Rectal smooth muscle tissue (tissue), 1 donor: ENCODE results near the gene TEX55.
"Not testable (repeated sequence)": the region's sequence is repeated elsewhere in the genome, so short reads cannot be mapped to it uniquely, and the experiment has no call there.

Experiments
- H3K27ac ChIP-seq: one replicate; pipeline ENCODE4 v1.7.0; 2013; ENCODE audit warnings: low read depth, low read length, inconsistent platforms
- H3K27me3 ChIP-seq: one replicate; pipeline ENCODE4 v1.7.0; 2013; ENCODE audit warnings: low read length; ENCODE audit not compliant: control insufficient read depth, insufficient read depth
- H3K36me3 ChIP-seq: one replicate; pipeline ENCODE4 v1.7.0; 2013; ENCODE audit warnings: low read length; ENCODE audit not compliant: control insufficient read depth, insufficient read depth
- H3K4me1 ChIP-seq: one replicate; pipeline ENCODE4 v1.7.0; 2013; ENCODE audit warnings: low read length; ENCODE audit not compliant: control insufficient read depth, insufficient read depth
- H3K4me3 ChIP-seq: one replicate; pipeline ENCODE4 v1.7.0; 2013; ENCODE audit warnings: low read length
- H3K9ac ChIP-seq: one replicate; pipeline ENCODE4 v1.7.0; 2013; ENCODE audit warnings: low read length

TEX55 gene

GRCh38 chr3:119140466-119140865 is 5.5 kb upstream of the TEX55 start:
- Histone ChIP-seq H3K9ac (no peak overlapping the region), H3K4me3 (no peak overlapping the region), H3K27ac (no peak overlapping the region), H3K36me3 (no peaks in the 10 kb centered on the region), H3K4me1 (no peaks in the 10 kb centered on the region), H3K27me3 (no peaks in the 10 kb centered on the region)

- H3K27me3 ChIP-seq, result no peaks in the 10 kb centered on the region
Measured at GRCh38 chr3:119145128-119145499, 851 bp upstream of the TEX55 start.

GRCh38 chr3:119146578-119147375 is 812 bp downstream of the TEX55 start:
- H3K9ac ChIP-seq, result no peak overlapping the region
- no peaks in the 10 kb centered on the region for H3K27me3 ChIP-seq
- H3K27ac ChIP-seq, result no peak overlapping the region
- no peaks in the 10 kb centered on the region for H3K4me1 ChIP-seq
- H3K4me3 ChIP-seq, result no peak overlapping the region
- H3K36me3 ChIP-seq, result no peaks in the 10 kb centered on the region

More at GRCh38 chr3:119145128-119145499, 851 bp upstream of the TEX55 start:
- Histone ChIP-seq H3K9ac (no peak overlapping the region), H3K27ac (no peak overlapping the region), H3K36me3 (no peaks in the 10 kb centered on the region), H3K4me3 (no peak overlapping the region), H3K4me1 (no peaks in the 10 kb centered on the region)

DNA sequence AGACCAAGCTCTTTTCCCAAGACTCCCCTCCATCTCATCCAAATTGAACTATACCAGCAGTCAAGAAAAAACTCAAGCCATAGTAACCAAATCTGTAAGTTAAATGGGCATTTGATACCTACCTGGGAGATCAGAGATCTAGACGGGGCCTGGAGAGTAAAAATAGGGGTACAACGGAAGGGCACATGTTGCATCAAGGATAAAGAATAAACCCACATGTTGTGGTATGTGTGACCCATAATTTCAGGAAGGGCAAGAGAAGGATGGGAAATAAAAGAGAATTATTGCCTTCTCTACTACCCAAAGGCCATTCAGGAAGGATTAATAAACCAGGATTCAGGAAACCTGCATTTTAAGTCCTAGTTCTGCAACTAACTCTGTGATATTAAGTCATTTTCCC is 1.5 kb downstream of the TEX55 start:
- Histone ChIP-seq H3K36me3 (no peaks in the 10 kb centered on the region), H3K4me3 (no peak overlapping the region), H3K4me1 (no peaks in the 10 kb centered on the region), H3K27me3 (no peaks in the 10 kb centered on the region), H3K9ac (no peak overlapping the region), H3K27ac (no peak overlapping the region)

DNA sequence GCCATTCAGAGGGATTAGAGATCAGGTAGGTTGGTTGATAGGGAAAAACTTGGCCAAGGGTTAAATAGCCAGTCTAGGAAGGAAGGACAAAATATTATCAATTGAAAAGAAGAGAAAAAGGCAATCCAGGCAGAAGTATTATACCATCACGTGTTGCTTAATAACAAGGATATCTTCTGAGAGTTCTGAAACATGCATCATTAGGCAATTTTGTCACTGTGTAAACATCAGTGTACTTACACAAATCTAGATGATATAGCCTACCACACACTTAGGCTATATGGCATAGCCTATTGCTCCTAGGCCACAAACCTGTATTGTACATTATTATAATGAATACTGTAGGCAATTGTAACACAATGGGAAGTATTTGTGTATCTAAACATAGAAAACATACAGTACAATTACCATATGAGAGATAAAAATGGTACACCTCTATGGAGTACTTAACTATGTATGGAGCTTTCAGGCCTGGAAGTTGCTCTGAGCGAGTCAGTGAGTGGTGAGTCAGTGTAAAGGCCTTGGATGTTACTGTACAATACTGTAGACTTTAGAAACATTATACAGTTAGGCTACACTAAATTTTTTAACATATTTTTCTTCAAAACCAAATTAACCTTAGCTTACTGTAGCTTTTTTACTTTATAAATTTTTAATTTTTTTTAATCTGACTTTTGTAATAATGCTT is 2.7 kb downstream of the TEX55 start:
- no peak overlapping the region for H3K9ac ChIP-seq
- H3K4me1 ChIP-seq, result no peaks in the 10 kb centered on the region
- H3K27me3 ChIP-seq, result no peaks in the 10 kb centered on the region
- H3K4me3 ChIP-seq, result no peak overlapping the region
- H3K27ac ChIP-seq, result no peak overlapping the region
- H3K36me3 ChIP-seq, result no peaks in the 10 kb centered on the region

- Histone ChIP-seq H3K9ac (no peak overlapping the region), H3K27ac (no peak overlapping the region), H3K36me3 (no peaks in the 10 kb centered on the region), H3K4me3 (no peak overlapping the region), H3K27me3 (no peaks in the 10 kb centered on the region), H3K4me1 (no peaks in the 10 kb centered on the region)
Measured at GRCh38 chr3:119149484-119149883, 3.5 kb downstream of the TEX55 start.

DNA sequence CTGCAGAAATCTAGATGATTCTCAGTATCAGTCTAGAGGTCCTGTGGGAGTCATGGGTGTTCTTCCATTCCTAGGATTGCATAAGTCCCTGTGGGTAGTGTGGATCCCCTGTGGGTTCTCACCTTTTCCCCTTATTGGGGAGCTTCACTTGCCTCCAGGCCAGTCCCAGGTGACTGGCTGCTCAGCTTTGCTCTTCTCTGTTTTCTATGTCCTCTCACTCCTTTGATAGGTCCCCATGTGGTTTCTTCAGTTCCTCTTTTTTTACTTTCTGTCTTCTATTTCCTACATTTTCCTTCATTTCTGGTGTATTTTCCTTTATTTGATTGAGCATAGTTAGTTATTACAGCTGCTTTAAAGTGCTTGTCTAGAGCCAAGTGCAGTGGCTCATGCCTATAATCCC is 10.9 kb downstream of the TEX55 start:
- Histone ChIP-seq H3K36me3 (no peaks in the 10 kb centered on the region), H3K4me3 (no peak overlapping the region), H3K9ac (no peak overlapping the region), H3K27ac (no peak overlapping the region), H3K27me3 (no peaks in the 10 kb centered on the region), H3K4me1 (no peaks in the 10 kb centered on the region)

DNA sequence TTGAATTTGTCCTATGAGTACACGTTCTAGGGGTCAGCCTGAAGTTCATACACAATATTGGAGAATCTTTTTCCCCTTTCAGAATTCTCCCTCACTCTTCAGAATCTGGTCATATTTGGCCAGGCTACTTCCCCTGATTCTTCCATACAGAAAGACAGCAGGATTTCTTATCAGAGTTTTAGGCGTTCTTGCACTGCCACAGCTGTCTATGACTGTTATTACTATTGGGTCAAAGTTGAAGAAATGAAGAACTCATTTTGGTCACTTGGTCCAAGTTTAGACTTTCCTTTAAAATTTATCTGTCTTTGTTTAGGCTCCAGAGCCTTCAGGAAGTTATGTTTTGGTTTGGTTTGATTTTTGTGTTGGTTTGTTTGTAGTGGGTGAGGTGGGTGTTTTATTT is 12.0 kb downstream of the TEX55 start:
- H3K27ac ChIP-seq, result no peak overlapping the region
- H3K9ac ChIP-seq, result no peak overlapping the region
- H3K36me3 ChIP-seq, result no peaks in the 10 kb centered on the region
- H3K4me3 ChIP-seq, result no peak overlapping the region
- no peaks in the 10 kb centered on the region for H3K4me1 ChIP-seq
- H3K27me3 ChIP-seq, result no peaks in the 10 kb centered on the region

DNA sequence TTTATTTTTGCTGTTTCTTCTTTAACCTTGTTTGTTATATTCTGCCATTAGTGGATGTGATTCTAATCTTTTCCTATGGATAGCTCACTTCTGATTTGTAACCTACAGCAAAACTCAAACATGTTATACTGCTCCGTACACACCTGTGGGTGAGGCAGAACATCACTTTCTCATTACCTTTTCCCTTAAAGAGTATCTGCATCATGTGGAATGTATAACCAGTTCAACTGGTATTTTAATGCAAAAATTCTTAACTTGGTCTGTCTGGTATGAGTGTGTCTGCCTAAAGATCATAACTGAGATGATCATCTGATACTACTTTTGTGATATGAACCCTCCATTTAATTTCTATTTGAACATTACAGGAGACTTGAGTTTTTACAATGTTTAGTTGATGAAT is 14.4 kb downstream of the TEX55 start:
- no peaks in the 10 kb centered on the region for H3K27me3 ChIP-seq
- no peak overlapping the region for H3K27ac ChIP-seq
- no peak overlapping the region for H3K9ac ChIP-seq
- no peaks in the 10 kb centered on the region for H3K4me1 ChIP-seq
- H3K4me3 ChIP-seq, result no peak overlapping the region
- H3K36me3 ChIP-seq, result no peaks in the 10 kb centered on the region

GRCh38 chr3:119160815-119161214 is 14.8 kb downstream of the TEX55 start:
- Histone ChIP-seq H3K27me3 (no peaks in the 10 kb centered on the region), H3K4me1 (no peaks in the 10 kb centered on the region)

GRCh38 chr3:119161240-119161639 is 15.3 kb downstream of the TEX55 start:
- H3K27ac ChIP-seq, result no peak overlapping the region
- no peak overlapping the region for H3K9ac ChIP-seq
- H3K4me3 ChIP-seq, result no peak overlapping the region
- no peaks in the 10 kb centered on the region for H3K4me1 ChIP-seq
- H3K27me3 ChIP-seq, result no peaks in the 10 kb centered on the region
- no peaks in the 10 kb centered on the region for H3K36me3 ChIP-seq

More at GRCh38 chr3:119160815-119161214, 14.8 kb downstream of the TEX55 start:
- Histone ChIP-seq H3K36me3 (no peaks in the 10 kb centered on the region), H3K27ac (no peak overlapping the region), H3K4me3 (no peak overlapping the region), H3K9ac (no peak overlapping the region)

DNA sequence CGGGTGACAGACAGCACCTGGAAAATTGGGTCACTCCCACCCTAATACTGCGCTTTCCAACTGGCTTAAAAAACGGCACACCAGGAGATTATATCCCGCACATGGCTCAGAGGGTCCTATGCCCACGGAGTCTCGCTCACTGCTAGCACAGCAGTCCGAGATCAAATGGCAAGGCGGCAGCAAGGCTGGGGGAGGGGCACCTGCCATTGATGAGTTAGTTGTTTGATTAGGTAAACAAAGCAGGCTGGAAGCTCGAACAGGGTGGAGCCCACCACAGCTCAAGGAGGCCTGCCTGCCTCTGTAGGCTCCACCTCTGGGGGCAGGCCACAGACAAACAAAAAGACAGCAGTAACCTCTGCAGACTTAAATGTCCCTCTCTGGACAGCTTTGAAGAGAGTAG is 18.8 kb downstream of the TEX55 start:
- not testable (repeated sequence) for H3K9ac ChIP-seq, H3K4me3 ChIP-seq, H3K36me3 ChIP-seq, H3K4me1 ChIP-seq, H3K27ac ChIP-seq, H3K27me3 ChIP-seq

GRCh38 chr3:119170821-119171220 is 24.9 kb downstream of the TEX55 start:
- no peak overlapping the region for H3K9ac ChIP-seq
- H3K27me3 ChIP-seq, result no peaks in the 10 kb centered on the region
- no peak overlapping the region for H3K27ac ChIP-seq
- H3K36me3 ChIP-seq, result no peaks in the 10 kb centered on the region
- no peak overlapping the region for H3K4me3 ChIP-seq
- H3K4me1 ChIP-seq, result no peaks in the 10 kb centered on the region
